Measurements from ENCODE around the gene RAC3.

DNA sequence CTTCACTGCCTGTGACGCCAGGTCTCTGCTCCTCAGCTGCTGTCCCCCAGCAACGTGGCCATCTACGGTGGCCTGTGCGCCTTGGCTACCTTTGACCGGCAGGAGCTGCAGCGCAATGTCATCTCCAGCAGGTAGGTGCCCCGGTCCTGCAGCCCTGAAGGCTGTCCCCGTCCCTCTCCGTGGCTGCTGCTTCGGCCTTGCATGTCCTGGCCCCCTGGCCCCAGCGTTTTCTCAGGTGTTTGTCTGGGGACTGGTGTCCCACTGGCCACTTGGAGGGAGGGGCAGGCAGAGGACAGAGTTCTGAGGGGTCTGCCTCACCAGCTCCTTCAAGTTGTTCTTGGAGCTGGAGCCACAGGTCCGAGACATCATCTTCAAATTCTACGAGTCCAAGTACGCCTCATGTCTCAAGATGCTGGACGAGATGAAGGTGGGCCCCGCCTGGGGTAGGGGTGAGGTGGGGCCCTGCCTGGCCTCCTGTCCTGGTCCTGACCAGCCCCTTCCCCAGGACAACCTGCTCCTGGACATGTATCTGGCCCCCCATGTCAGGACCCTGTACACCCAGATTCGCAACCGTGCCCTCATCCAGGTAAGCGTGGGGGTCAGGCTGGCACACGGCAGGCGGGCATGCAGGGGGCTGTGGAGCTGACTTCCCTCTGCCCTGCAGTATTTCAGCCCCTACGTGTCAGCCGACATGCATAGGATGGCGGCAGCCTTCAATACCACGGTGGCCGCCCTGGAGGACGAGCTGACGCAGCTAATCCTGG lies 24.7 kb downstream of the RAC3 start:
- no peak for TF ChIP-seq EZH2 (IDR thresholded peaks at IDR 0.05; ENCODE audit: insufficient read depth, poor library complexity, severe bottlenecking)
- TF ChIP-seq EZH2phosphoT487 (IDR thresholded peaks at IDR 0.05; ENCODE audit: insufficient read depth, low read depth), result no peak

All from GM23248 (cell line).